GDM1 (cell line): Measurements from ENCODE around the gene HEG1.
"Not testable (repeated sequence)": the region's sequence is repeated elsewhere in the genome, so short reads cannot be mapped to it uniquely, and the experiment has no call there.

Experiments used
- DNase-seq: peaks from one replicate; lab custom pipeline; 2025; lab: John Stamatoyannopoulos, UW

The HEG1 gene, protein sequence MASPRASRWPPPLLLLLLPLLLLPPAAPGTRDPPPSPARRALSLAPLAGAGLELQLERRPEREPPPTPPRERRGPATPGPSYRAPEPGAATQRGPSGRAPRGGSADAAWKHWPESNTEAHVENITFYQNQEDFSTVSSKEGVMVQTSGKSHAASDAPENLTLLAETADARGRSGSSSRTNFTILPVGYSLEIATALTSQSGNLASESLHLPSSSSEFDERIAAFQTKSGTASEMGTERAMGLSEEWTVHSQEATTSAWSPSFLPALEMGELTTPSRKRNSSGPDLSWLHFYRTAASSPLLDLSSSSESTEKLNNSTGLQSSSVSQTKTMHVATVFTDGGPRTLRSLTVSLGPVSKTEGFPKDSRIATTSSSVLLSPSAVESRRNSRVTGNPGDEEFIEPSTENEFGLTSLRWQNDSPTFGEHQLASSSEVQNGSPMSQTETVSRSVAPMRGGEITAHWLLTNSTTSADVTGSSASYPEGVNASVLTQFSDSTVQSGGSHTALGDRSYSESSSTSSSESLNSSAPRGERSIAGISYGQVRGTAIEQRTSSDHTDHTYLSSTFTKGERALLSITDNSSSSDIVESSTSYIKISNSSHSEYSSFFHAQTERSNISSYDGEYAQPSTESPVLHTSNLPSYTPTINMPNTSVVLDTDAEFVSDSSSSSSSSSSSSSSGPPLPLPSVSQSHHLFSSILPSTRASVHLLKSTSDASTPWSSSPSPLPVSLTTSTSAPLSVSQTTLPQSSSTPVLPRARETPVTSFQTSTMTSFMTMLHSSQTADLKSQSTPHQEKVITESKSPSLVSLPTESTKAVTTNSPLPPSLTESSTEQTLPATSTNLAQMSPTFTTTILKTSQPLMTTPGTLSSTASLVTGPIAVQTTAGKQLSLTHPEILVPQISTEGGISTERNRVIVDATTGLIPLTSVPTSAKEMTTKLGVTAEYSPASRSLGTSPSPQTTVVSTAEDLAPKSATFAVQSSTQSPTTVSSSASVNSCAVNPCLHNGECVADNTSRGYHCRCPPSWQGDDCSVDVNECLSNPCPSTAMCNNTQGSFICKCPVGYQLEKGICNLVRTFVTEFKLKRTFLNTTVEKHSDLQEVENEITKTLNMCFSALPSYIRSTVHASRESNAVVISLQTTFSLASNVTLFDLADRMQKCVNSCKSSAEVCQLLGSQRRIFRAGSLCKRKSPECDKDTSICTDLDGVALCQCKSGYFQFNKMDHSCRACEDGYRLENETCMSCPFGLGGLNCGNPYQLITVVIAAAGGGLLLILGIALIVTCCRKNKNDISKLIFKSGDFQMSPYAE (N-terminal part only)

DNA sequence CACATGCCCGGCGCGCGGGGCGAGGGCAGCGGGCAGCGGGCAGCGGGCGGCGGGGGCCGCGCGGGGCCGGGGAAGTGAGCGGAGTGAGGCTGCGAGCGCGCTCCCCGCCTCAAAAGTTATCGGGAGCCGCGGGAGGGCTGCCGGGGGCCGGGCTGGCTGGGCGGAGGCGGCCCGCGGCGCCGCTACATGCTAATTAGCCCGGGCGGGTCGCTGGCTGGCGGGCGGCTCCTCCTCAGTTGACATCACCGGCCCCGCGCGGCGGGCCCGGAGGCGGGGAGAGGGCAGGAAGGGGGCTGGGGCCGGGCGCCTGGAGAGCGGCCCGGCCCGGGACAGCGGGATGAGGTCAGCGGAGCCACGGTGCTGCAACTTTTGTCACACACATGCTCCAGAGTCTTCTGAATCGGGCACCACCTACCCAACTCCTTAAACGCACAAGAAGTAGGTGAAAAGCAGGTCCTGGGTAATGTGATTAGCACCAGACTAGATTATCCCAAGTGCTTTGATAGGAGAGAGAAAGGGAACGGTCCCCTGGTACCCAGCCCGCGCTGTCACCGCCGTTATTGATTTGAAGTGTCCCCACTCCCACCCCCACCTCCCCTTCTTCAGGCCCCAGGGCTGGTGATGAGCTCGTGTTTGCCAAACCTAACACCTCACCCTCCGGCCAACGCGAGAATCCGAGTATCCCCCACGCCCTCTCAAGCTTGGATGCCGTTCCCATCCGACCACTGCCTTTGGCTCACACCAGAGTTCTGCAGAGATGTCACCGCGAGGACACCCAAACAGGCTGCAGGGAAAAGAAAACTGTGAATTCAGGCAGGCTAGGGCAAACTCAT lies at the start of gene HEG1:
Gene HEG1 (minus strand): TSS at position 85 of the 833 bp plus-strand sequence. CDS start 107 bp downstream, outside the sequence.
- no peak for DNase-seq

DNA sequence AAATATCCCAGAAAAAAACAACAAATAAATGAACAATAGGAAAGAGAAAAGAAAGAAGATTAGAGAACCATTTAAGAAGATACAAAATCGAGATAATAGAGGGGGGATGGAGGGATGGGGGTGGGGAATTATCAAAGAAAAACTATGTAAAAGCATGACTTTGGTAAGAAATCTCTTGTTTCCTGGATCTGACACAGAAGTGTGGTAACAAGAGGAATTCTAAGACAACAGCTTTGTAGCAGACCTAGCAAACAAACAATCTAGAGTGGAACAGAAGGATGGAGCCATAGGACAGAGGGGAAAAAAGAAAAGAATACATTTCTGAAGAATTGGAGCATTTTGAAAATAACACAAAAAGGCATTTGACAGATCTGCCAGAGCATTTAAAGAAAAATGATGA lies 49.3 kb upstream of the HEG1 start:
- no peak for DNase-seq

GRCh38 chr3:125104639-125105038 lies 48.8 kb upstream of the HEG1 start:
- no peak for DNase-seq

- DNase-seq: no peak
These were observed 47.6 kb upstream of the HEG1 start for GRCh38 chr3:125103406-125103805.

GRCh38 chr3:125102470-125102869 lies 46.7 kb upstream of the HEG1 start:
- DNase-seq: no peak

DNA sequence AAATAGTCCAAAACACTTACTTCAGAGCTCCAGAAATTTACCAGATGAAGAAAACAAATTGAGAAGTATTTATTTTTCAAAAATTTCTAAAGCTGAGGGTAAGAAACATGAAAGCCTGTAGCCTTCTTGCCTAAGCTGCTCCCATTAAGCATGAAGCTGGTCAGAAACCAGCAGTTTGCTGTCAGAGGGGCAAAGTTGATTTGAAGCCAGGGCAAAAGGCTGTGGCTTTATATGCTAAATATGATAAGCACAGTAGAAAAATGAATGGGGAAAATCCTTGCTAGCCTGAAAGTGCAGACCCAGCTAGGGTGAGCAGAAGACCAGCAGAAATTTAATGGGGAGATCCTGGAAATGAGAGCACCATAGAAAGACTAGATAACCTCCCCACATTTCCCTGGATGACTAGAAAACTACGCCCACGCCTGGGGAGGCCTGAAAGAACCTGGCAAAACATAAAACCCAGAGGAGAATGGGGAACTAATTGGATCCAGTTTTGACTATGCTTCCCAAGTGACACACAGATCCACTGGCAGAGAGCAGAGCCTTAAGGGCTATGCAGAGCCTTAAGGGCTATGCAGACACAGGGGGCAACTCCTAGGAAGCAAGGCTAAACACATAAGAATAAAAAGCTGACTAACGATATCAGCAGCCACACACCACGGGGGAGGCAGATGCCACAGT lies 43.0 kb upstream of the HEG1 start:
- no peak for DNase-seq

DNA sequence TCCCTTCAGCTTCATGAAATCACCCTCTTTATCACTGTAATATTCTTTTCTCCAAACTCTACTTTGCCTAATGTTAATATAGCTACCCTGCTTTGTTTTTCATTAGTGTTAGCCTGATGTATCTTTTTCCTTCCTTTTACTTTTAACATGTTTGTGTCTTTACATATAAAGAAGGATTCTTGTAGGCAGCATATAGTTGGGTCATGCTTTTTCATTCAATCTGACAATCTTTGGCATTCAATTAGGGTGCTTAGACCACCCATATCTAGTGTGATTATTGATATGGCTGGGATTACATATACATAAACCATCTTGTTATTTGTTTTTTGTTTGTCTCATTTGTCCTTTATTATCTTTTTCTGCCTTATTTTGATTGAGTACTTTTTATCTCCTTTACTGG lies 34.9 kb upstream of the HEG1 start:
- DNase-seq: no peak

GRCh38 chr3:125087768-125088391 lies 32.1 kb upstream of the HEG1 start:
- no peak for DNase-seq

DNA sequence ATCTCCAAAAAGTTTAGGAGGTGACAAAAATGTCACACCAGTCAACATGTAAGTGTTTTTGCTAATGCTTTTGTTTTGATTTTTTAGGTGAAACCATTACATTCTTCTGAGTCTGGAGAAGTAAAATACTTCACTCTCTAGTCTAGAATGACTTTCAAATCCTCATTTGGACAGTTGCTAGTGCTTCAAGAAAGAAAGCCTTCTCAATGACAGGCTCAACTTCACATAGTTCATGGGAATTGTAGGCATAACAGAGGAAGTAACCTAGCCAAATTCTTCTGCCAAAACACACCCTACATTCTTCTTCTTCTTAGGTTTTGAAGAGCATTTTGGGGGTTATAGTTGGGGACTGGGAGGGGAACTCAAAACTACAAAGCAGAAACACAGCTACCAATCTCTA lies 29.4 kb upstream of the HEG1 start:
- DNase-seq: no peak

DNA sequence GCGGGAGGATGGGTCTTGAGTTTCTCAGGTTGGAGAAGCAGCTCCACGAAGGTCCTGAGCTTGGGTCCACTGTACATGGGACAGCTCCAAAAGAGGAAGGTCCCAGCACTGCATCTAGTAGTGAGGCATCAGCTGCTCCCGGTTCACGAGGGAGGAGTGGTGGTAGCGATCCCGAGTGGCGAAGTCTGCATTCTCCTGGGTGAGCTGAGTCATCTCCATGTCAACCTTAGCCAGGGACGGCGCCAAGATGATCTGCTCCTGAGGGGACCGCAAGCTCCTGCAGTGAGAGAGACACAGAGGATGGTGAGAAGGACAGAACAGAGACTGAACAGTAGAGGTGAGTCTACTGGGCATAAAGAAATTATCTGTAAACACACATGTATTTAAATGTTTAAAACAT lies 28.0 kb upstream of the HEG1 start:
- DNase-seq: no peak

GRCh38 chr3:125082339-125082738 lies 26.5 kb upstream of the HEG1 start:
- not testable (repeated sequence) for DNase-seq

DNA sequence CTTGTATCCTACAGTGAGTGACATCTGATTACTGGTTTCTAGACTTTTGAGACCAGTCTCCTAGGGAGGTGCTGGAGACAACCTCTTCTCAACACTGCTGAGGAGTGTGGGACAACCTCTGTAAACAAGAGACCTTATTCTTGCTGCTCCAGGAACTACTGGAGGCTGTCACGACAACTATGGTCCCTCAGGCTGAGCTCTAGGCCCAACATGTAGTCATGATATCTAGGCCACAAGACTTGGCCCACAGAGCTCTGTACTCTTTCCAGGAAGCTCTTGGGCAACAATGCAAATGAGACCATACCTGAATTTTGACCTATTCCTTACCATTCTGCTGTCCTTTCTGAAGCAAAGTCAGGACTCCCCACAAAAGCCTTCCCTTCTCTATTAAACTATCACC lies 24.3 kb upstream of the HEG1 start:
- no peak for DNase-seq

DNA sequence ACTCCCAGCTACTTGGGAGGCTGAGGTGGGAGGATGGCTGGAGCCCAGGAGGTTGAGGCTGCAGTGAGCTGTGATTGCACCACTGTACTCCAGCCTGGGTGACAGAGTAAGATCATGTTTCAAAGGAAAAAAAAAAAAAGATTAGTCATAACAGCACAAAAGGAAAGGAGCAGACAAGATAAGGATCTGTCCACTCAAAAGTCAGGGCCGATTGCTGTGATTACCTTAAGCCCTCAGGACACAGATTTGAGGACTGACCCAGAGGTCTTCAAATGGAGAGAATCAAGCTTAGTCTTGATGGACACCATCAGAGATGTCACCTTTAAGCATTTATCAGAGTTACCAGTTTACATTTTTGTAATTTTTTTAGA lies 23.9 kb upstream of the HEG1 start:
- no peak for DNase-seq

- no peak for DNase-seq
These were observed 23.3 kb upstream of the HEG1 start for GRCh38 chr3:125078951-125079674.

DNA sequence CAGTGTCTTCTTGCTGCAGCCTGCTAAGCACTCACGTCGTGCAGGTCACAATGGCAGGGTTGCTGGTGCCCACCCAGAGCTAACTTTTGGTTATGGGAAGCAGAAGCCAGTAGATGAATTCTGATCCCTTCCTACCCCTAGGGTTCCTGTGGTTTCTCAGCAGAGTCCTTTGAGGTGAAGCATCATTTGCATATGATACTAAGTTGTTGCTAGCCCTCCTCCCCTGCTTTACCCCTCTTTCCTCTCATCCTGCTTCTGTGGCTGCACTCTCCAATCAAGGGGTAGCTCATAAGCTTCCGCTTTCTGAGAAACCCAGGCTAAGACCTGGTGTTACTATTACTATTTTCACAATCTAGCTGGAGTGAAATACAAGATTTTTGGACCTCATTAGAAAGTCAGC lies 22.1 kb upstream of the HEG1 start:
- no peak for DNase-seq

DNA sequence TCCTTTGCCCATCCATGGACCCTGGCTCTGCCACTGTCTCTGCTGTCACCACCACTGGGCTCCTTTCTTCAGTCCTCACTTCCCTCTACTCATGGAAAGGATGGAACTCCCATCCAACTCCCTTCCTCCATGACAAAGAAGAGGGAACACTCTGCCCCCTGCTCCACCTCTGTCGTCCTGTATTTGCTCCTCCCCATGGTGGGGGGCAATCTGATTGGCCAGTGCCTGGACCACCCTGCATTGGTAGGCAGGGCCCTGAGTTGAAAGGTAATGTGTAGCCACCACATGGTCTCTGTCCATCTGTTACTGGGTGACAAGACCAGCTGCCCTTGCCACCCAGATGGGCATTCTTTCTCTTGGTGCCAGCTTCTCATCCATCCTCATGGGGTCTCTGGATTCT lies 20.7 kb upstream of the HEG1 start:
- DNase-seq: no peak

GRCh38 chr3:125075738-125076137 lies 19.9 kb upstream of the HEG1 start:
- no peak for DNase-seq

GRCh38 chr3:125073390-125073905 lies 17.7 kb upstream of the HEG1 start:
- no peak for DNase-seq

GRCh38 chr3:125072749-125073389 lies 17.1 kb upstream of the HEG1 start:
- no peak for DNase-seq
